Psoas muscle (tissue), 8 donors: ENCODE measurements around the gene HABP2. TPM values are rescaled to one million over a fixed set of nuclear protein-coding genes. Genes with fewer than 3 reads are reported as not detected.

Experiments used
- ATAC-seq, 4 donors: fragments of 200-7000 bp; cut with Tn5 transposase; one replicate each; pipeline ENCODE4 v1.9.1; 2020; ENCODE audit warnings: moderate library complexity in 3 of 4, mild to moderate bottlenecking in 2 of 4
- DNase-seq, 2 donors: peaks; one replicate each; pipeline ENCODE4 v3.0.0-alpha.2; 2020
- H3K27ac ChIP-seq: fragments of 200-600 bp; one replicate; pipeline ENCODE4 v1.8.0; 2022
- H3K27me3 ChIP-seq, 3 donors: fragments of 200-600 bp in 1 of 3; one replicate each; pipeline versions ENCODE4 v1.6.1 to v1.8.0; 2013 to 2022; ENCODE audit warnings: low read length in 2 of 3, mild to moderate bottlenecking in 2 of 3, moderate library complexity in 1 of 3; ENCODE audit not compliant: insufficient read depth in 3 of 3
- H3K36me3 ChIP-seq, 2 donors: fragments of 200-600 bp in 1 of 2; one replicate each; pipeline versions ENCODE4 v1.6.1 to v1.8.0; 2013 to 2022; ENCODE audit warnings: low read depth in 1 of 2, mild to moderate bottlenecking in 1 of 2, moderate library complexity in 1 of 2; ENCODE audit not compliant: insufficient read depth in 1 of 2
- H3K4me1 ChIP-seq: fragments of 200-600 bp; one replicate; pipeline ENCODE4 v1.8.0; 2022
- H3K4me3 ChIP-seq: fragments of 200-600 bp; one replicate; pipeline ENCODE4 v1.8.0; 2022; ENCODE audit warnings: mild to moderate bottlenecking
- H3K9me3 ChIP-seq: fragments of 200-600 bp; one replicate; pipeline ENCODE4 v1.8.0; 2022
- CTCF ChIP-seq: fragments of 200-600 bp; IDR thresholded peaks from one replicate; pipeline ENCODE4 v1.8.0; 2022; ENCODE audit warnings: antibody characterized with exemption
- WGBS, 3 donors: extraction: QIAGEN DNeasy Blood & Tissue Kit; methylation state at CpG; one replicate each; pipeline versions ENCODE4 v1.1.6 to v1.1.7; 2013; 5-methylcytosine and 5-hydroxymethylcytosine counted together
- intact Hi-C, 2 donors: fragments of 100-400 bp; cut with DNase I; formaldehyde crosslinking; loops; one replicate each; pipeline versions ENCODE4 v1.11.0 to v1.14.2; 2022
- polyA plus RNA-seq, 3 donors: library from polyadenylated mRNA; stranded (reverse); fragments of 200-250 nt; gene quantifications; one replicate each; pipeline ENCODE4 v1.2.3, GENCODE V29; 2013
- total RNA-seq, 4 donors: library from RNA; stranded (reverse); fragmentation: NEBNext Ultra II Directional in 2 of 4; extraction: Animal tissue kit (Norgen Biotek cat#: 25700) in 2 of 4; gene quantifications; one replicate each; pipeline versions ENCODE4 v1.2.1 to v1.2.4, GENCODE V29; 2021 to 2023
- donor health status: healthy with polysubstance abuse.
- donor health status: DM: no; HTN: no; CAD: no; lungs with moderate emphysema.
- donor health status: Bipolar disorder and iron deficiency.
- donor health status: healthy.
- donor health status: DM: yes; HTN: yes; CAD: no.
- donor health status: DM: no; HTN: no; CAD: no.
- donor health status: DM: no; HTN: no; CAD: no.
- donor health status: DM: yes; HTN: yes; CAD: no.

Gene HABP2
- total and polyA plus RNA-seq, 7 donors: 0.01 to 0.16 (median 0.13) TPM; not detected in 2

DNA sequence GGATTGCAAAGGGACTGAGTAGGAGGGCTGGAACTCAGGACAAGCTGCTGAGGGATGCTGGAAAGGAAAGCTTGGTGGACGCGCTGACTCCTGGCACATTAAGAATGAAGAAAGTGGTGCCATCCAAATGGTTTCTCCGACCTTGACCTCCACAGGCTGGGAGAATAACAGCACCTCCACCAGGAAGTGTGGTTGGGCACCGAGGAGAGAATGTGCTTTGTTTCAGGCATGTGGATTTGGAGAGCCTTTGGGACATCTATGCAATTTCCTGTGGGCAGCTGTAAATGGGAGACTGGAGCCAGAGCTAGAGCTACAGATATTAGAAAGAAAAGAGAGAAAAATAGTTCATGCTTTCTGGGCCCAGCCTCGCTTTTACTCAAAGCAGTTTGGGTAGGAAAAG is 29.8 kb upstream of the HABP2 start:
- H3K4me1 ChIP-seq: peaks cover 8% of the 10 kb centered on the region
- no peaks in the 10 kb centered on the region for H3K9me3 ChIP-seq
- DNase-seq: no peak
- no peaks in the 10 kb centered on the region for H3K27me3 ChIP-seq
- no peaks in the 10 kb centered on the region for H3K36me3 ChIP-seq
- TF ChIP-seq CTCF: no peak
- no peak overlapping the region for H3K4me3 ChIP-seq
- WGBS, 3 donors: 30 to 54% (median 46%) methylated on average over 5 of the region's 5 CpGs
- no peak overlapping the region for H3K27ac ChIP-seq
- ATAC-seq: no peak
- intact Hi-C loops: loop anchor here in 1 of 2 donors (5.0 kb wide), 2 partner anchors 39 to 136 kb away; no protein-coding TSS in a partner anchor

GRCh38 chr10:113523628-113524027 is 29.2 kb upstream of the HABP2 start:
- no peaks in the 10 kb centered on the region for H3K9me3 ChIP-seq
- H3K27me3 ChIP-seq: no peaks in the 10 kb centered on the region
- no peak overlapping the region for H3K27ac ChIP-seq
- no peak overlapping the region for H3K4me3 ChIP-seq
- no peaks in the 10 kb centered on the region for H3K36me3 ChIP-seq
- intact Hi-C loops: loop anchor here in 1 of 2 donors (5.0 kb wide), 2 partner anchors 39 to 136 kb away; no protein-coding TSS in a partner anchor
- WGBS, 3 donors: 54 to 78% (median 70%) methylated on average over 1 of the region's 1 CpG
- H3K4me1 ChIP-seq: peaks cover 8% of the 10 kb centered on the region
- ATAC-seq: no peak
- no peak for TF ChIP-seq CTCF
- no peak for DNase-seq

DNA sequence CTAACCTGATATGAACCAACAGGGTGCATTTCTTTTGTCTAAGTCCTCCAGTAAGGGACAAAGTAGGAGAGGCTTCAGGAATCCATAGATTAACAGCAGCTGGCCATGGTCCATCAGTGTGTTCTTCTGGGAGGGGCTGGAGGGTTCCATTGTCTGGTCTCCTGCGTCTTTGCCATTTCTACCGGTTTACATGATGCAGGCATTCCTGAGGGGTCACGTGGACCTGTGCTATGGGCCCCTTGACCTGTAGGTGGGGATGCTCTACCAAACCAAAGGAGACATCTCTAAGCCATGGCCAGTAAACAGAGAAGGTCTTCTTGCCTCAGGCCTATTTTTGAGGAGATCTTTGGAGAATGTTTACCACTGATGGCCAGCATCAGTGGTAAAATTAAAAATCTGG is 28.7 kb upstream of the HABP2 start:
- intact Hi-C loops: loop anchor here in 1 of 2 donors (5.0 kb wide), 2 partner anchors 38 to 137 kb away; no protein-coding TSS in a partner anchor
- H3K27ac ChIP-seq: no peak overlapping the region
- H3K4me1 ChIP-seq: peaks cover 8% of the 10 kb centered on the region
- no peaks in the 10 kb centered on the region for H3K27me3 ChIP-seq
- no peak for DNase-seq
- H3K36me3 ChIP-seq: no peaks in the 10 kb centered on the region
- H3K4me3 ChIP-seq: no peak overlapping the region
- ATAC-seq: no peak
- no peaks in the 10 kb centered on the region for H3K9me3 ChIP-seq
- 64 to 84% (median 70%) methylated on average over 3 of the region's 3 CpGs for WGBS, 3 donors
- no peak for TF ChIP-seq CTCF

GRCh38 chr10:113524539-113525490 is 28.0 kb upstream of the HABP2 start:
- Histone ChIP-seq H3K9me3 (no peaks in the 10 kb centered on the region), H3K27me3 (no peaks in the 10 kb centered on the region), H3K27ac (no peak overlapping the region), H3K4me1 (peaks cover 8% of the 10 kb centered on the region), H3K4me3 (no peak overlapping the region), H3K36me3 (no peaks in the 10 kb centered on the region)
- intact Hi-C loops: loop anchor here in 1 of 2 donors (5.0 kb wide), 2 partner anchors 37 to 138 kb away; no protein-coding TSS in a partner anchor
- WGBS, 3 donors: 81 to 88% (median 85%) methylated on average over 11 of the region's 11 CpGs
- DNase-seq (no peak), ATAC-seq (no peak)
- no peak for TF ChIP-seq CTCF
